Ascending aorta (tissue), 2 donors: ENCODE measurements around the gene PUDP. TPM values are rescaled to one million over a fixed set of nuclear protein-coding genes. Genes with fewer than 3 reads are reported as not detected.
"Not testable (repeated sequence)": the region's sequence is repeated elsewhere in the genome, so short reads cannot be mapped to it uniquely, and the experiment has no call there.

Experiments used
- DNase-seq, 2 donors: peaks; one replicate each; pipeline ENCODE4 v3.0.0-alpha.2; 2019; ENCODE audit warnings: low spot score in 2 of 2
- H3K27ac ChIP-seq, 2 donors: fragments of 200-600 bp; sonication (generic); one replicate each; pipeline ENCODE4 v1.5.1; 2016 to 2017; ENCODE audit warnings: mild to moderate bottlenecking in 1 of 2
- H3K27me3 ChIP-seq: fragments of 200-600 bp; sonication (generic); one replicate; pipeline ENCODE4 v1.5.1; 2017
- H3K36me3 ChIP-seq, 2 donors: fragments of 200-600 bp; sonication (generic); one replicate each; pipeline ENCODE4 v1.5.1; 2016
- H3K4me1 ChIP-seq, 2 donors: fragments of 200-600 bp; sonication (generic); one replicate each; pipeline ENCODE4 v1.5.1; 2016 to 2017; ENCODE audit warnings: mild to moderate bottlenecking in 1 of 2
- H3K4me3 ChIP-seq, 2 donors: fragments of 200-600 bp; sonication (generic); one replicate each; pipeline ENCODE4 v1.5.1; 2016 to 2017; ENCODE audit warnings: mild to moderate bottlenecking in 1 of 2
- H3K9me3 ChIP-seq, 2 donors: fragments of 200-600 bp; sonication (generic); one replicate each; pipeline ENCODE4 v1.5.1; 2016
- intact Hi-C: fragments of 100-400 bp; cut with DNase I; formaldehyde crosslinking; loops from one replicate; pipeline ENCODE4 v1.15.1; 2023
- total RNA-seq: library from RNA; depleted of rRNA; stranded (reverse); fragments of >200 nt; gene quantifications from one replicate; pipeline ENCODE4 v1.1.0, GENCODE V29; 2016
- TF ChIP-seq, protein P1 (sequence below), 3 experiments: fragments of 200-600 bp in 2 of 3; fragments of 450-650 bp in 1 of 3; sonication (generic) in 2 of 3; IDR thresholded peaks; one replicate each; pipeline ENCODE4 v1.5.1; 2016 to 2019; ENCODE audit warnings: antibody characterized with exemption in 3 of 3, mild to moderate bottlenecking in 1 of 3, moderate library complexity in 1 of 3

The PUDP gene
- total RNA-seq, 1 donor from 2014 or later: 1.7 TPM

DNA sequence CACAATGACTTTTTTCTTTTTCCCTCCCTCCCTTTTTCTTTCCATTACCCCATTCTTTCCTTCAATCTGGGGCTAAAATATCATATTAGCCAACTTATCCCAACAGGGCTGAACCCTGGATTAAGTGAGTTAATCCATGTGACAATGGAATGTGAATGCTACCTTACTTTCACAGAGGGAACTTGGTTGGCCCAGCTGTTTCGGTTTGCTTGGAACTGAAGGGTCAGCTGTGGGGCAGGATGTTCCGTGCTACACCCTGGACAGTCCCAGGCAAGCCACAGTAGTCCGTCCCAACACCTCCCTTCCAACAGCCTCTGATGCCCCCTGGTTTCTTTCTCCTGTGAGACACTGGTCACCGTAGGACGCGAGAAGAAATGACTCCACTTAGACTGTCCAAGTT, 95.4 kb downstream of the PUDP start:
- Histone ChIP-seq H3K4me3 (no peak overlapping the region), H3K27ac (no peak overlapping the region), H3K27me3 (no peaks in the 10 kb centered on the region), H3K9me3 (no peaks in the 10 kb centered on the region), H3K4me1 (no peaks in the 10 kb centered on the region), H3K36me3 (peaks cover 10 to 31% of the 10 kb centered on the region in 2 donors)
- DNase-seq: no peak
- intact Hi-C loops: no loop called here
- TF ChIP-seq, protein P1, sequence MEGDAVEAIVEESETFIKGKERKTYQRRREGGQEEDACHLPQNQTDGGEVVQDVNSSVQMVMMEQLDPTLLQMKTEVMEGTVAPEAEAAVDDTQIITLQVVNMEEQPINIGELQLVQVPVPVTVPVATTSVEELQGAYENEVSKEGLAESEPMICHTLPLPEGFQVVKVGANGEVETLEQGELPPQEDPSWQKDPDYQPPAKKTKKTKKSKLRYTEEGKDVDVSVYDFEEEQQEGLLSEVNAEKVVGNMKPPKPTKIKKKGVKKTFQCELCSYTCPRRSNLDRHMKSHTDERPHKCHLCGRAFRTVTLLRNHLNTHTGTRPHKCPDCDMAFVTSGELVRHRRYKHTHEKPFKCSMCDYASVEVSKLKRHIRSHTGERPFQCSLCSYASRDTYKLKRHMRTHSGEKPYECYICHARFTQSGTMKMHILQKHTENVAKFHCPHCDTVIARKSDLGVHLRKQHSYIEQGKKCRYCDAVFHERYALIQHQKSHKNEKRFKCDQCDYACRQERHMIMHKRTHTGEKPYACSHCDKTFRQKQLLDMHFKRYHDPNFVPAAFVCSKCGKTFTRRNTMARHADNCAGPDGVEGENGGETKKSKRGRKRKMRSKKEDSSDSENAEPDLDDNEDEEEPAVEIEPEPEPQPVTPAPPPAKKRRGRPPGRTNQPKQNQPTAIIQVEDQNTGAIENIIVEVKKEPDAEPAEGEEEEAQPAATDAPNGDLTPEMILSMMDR (IDR thresholded peaks at IDR 0.05): no peak

DNA sequence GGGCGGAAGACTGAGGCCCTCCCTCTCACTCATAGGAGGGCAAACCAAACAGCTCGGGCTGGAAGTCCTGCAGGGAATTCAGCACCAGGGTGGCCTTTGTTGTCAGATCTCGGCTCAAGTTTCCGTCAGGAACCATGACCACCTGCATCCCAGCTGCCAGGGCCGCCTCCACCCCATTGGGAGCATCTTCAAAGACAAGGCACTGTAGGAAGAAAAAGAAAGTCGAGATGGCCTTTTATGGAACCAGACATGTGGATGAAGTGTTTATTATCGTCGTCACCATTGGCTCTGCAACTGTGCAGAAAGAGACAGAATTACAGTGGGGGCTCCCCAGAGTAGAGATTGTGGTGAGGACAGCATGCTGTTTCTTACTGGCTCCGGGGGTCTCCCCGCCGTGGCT, 97.7 kb downstream of the PUDP start:
- intact Hi-C loops: no loop called here
- no peak for DNase-seq
- H3K9me3 ChIP-seq: no peaks in the 10 kb centered on the region
- no peaks in the 10 kb centered on the region for H3K4me1 ChIP-seq
- H3K36me3 ChIP-seq: peaks cover 8 to 19% of the 10 kb centered on the region in 2 donors
- TF ChIP-seq, protein P1 (IDR thresholded peaks at IDR 0.05): no peak
- no peaks in the 10 kb centered on the region for H3K27me3 ChIP-seq
- no peak overlapping the region for H3K4me3 ChIP-seq
- no peak overlapping the region for H3K27ac ChIP-seq

DNA sequence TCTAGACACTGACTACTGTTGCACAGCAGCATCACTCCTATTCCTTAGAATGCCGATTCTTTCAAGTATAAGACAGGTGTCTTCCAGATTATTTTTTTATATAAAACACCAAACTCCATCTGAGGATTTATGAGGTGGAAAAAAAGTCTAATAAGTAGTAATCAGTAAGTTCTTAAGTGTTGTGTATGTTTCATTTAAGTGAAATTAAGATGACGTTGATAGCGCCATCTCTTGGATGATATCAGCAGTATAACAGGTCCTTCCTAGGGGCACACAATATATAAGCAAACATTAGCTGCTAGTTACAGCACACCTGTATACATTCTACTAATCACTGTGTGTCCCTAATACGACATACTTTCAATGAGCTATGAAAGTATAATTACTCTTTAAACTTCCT, 100.0 kb downstream of the PUDP start:
- Histone ChIP-seq H3K27ac (no peak overlapping the region), H3K4me1 (no peaks in the 10 kb centered on the region), H3K27me3 (no peaks in the 10 kb centered on the region), H3K4me3 (no peak overlapping the region), H3K36me3 (peaks cover 8 to 19% of the 10 kb centered on the region in 2 donors), H3K9me3 (no peaks in the 10 kb centered on the region)
- intact Hi-C loops: no loop called here
- DNase-seq: no peak
- TF ChIP-seq, protein P1 (IDR thresholded peaks at IDR 0.05): no peak

DNA sequence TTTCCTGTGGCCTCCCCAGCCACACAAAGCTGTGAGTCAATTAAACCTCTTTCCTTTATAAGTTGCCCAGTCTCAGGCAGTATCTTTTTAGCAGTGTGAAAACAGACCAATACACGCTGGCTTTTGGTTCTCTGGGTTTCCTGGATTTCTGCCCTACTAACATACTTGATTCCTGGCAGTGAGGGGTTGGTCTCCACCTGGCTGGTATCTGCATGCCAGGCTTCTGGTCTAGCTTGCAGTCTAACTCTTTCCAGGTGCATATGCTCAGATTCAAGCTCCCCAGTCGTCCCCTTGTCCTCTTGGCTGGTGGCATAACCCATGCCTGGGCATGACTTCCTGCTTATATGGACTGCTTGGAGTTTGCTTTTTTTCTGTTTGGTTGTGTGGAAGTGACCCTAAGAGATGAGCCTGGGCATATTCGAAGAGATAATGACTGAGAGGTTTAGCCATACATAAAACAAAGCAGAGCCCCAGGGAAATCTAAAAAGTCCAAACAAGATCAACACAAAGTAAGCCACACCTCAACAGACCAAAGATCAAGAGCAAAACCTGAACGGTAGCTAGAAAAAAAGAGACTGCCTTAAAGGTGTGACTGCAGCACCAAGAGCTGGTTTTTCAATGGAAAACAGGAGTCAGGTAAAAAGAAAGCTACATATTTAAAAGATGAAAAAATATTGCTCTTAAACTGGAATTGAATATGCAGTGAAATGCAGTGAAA, 102.6 kb downstream of the PUDP start:
- intact Hi-C loops: no loop called here
- Histone ChIP-seq H3K27ac (no peak overlapping the region), H3K36me3 (peaks cover 8 to 14% of the 10 kb centered on the region in 2 donors), H3K4me1 (no peaks in the 10 kb centered on the region), H3K27me3 (no peaks in the 10 kb centered on the region), H3K4me3 (no peak overlapping the region), H3K9me3 (no peaks in the 10 kb centered on the region)
- DNase-seq: no peak
- TF ChIP-seq, protein P1 (IDR thresholded peaks at IDR 0.05): no peak

DNA sequence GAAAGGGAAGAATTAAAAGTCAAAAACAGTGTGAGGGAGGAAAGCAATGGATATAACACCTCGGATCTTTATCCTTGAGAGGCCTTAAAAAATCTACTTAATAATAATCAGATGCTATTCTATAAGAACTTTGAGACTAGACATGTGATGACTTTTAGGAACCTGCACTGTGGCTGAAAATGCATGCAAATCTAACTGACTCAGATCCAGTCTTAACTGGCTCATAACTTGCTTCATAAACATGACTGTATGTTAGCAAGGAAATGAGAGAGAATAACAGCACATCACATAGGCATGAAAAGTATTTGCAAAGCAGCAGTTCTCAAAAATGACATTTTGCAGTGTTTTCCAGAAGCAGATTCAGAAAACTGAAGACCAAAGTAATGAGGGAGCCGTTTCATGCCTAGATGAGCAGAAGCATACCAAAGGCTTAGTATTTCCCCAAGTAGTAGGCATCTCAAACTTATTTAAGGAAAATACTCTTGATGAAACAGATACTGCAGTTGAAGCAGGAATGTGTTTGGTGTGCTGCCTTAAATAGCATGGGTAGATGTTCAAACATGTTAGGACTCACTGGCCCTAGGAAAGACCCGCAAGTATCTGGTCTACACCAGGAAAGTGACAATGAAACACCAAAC, 104.0 kb downstream of the PUDP start:
- DNase-seq, H3K27ac ChIP-seq, intact Hi-C loops, H3K4me1 ChIP-seq, H3K4me3 ChIP-seq, H3K9me3 ChIP-seq, H3K27me3 ChIP-seq, H3K36me3 ChIP-seq: not testable (repeated sequence)

DNA sequence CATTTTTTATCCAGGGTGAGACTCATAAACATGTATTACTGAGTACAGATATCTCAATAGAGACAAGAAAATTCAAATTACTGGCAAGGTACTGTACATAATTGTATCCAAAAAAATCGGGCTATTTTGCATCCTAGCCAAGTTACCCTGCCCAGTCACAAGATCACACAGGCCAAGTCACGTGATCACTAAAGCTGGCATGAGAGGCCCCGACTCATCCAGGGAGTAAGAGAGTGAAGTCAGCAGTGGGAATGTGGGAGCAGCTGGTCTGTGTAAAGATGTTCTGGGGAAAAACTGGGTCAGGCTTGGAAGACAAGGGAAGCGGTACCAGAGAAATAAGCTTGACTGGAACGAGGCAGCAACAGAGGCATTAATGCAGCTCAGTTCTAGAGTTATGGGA, 119.7 kb downstream of the PUDP start:
- TF ChIP-seq, protein P1 (IDR thresholded peaks at IDR 0.05): no peak
- no peak for DNase-seq
- intact Hi-C loops: no loop called here
- Histone ChIP-seq H3K9me3 (no peaks in the 10 kb centered on the region), H3K4me1 (no peaks in the 10 kb centered on the region), H3K27ac (no peak overlapping the region), H3K27me3 (no peaks in the 10 kb centered on the region), H3K36me3 (no peaks in the 10 kb centered on the region), H3K4me3 (no peak overlapping the region)
